NCI-H460 (cell line): ENCODE measurements around the gene LSM2. TPM values are rescaled to one million over a fixed set of nuclear protein-coding genes. Genes with fewer than 3 reads are reported as not detected.

Experiments
- DNase-seq: peaks from one replicate; pipeline ENCODE4 v3.0.0-alpha.2; 2016; ENCODE audit warnings: low read depth; ENCODE audit errors: extremely low read depth
- small RNA-seq, 2 experiments: library from RNA; depleted of rRNA; stranded (forward); fragments of <200 nt; gene quantifications; one replicate each; pipeline ENCODE3, GENCODE V24; 2014
- total RNA-seq: library from RNA; depleted of rRNA; stranded (reverse); fragments of >200 nt; shearing (Covaris generic); gene quantifications from 2 replicates; pipeline ENCODE4 v1.2.3, GENCODE V29; 2014; rRNA removed

LSM2 gene
- total RNA-seq, 1 experiment from 2014 or later: 62.6 TPM

GRCh38 chr6:31761343-31761742 is 45.4 kb downstream of the LSM2 start:
- no peak for DNase-seq

GRCh38 chr6:31760790-31761189 is 46.0 kb downstream of the LSM2 start:
- DNase-seq: no peak

GRCh38 chr6:31758281-31758680 is 48.5 kb downstream of the LSM2 start:
- DNase-seq: no peak

DNA sequence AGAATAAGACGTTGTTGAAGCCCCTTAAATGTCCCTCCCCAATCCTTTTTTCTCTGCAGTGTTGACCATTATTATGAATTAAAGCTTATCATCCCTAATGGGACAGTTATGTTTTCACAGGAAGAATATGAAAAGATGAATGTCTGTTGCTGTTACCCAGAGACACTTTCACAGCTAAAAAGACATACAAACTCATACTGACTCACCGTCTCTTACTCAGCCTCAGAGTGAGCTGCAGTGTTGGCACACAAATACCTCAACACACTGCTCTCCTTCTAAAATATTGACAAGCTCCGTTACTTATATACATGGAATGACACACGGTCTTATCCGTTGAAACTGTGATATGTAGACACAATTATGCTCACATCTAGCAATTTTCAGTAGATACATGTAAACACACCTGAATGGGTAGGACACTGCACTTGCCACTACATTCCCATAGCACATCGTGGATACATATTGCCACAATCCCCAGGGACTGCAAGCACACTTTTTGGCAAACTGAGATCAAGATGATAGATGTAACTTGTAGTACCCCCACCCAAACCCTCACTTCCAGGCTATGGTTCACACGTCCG is 53.9 kb downstream of the LSM2 start:
- no peak for DNase-seq

- no peak for DNase-seq
These were observed 56.2 kb downstream of the LSM2 start for GRCh38 chr6:31750411-31751022.

GRCh38 chr6:31749301-31750036 is 57.3 kb downstream of the LSM2 start:
- DNase-seq: no peak

Small RNAs within 50 kb of the gene (small RNA-seq; reads per million reads assigned to genes)
- gene MSH5-SAPCD1: 0 reads per million in 2 experiments
- gene RF00019: 0 reads per million in 2 experiments
- 0 to 0.06 reads per million in 2 experiments for gene RNU6-850P
- 0 reads per million in 2 experiments for gene SAPCD1
- gene SNORD48: 85.7 to 474 reads per million in 2 experiments
- 0 reads per million in 2 experiments for gene SNORD52

Other genes with a start within 250 kb of the LSM2 start
- gene LTA, start 234.7 kb downstream of the LSM2 start, total RNA-seq: not detected in 2 replicates
- not detected in 2 replicates for gene TNF, start 231.4 kb downstream of the LSM2 start, total RNA-seq
- gene LTB, start 224.5 kb downstream of the LSM2 start, total RNA-seq: not detected in 2 replicates
- gene LST1, start 220.7 kb downstream of the LSM2 start, total RNA-seq: not detected in 2 replicates
- gene NCR3, start 214.0 kb downstream of the LSM2 start, total RNA-seq: not detected in 2 replicates
- gene AIF1, start 191.7 kb downstream of the LSM2 start, total RNA-seq: not detected in 2 replicates
- 68.9 and 72.2 TPM in 2 replicates for gene PRRC2A, start 186.3 kb downstream of the LSM2 start, total RNA-seq
- gene BAG6, start 154.3 kb downstream of the LSM2 start, total RNA-seq: 113 and 133 TPM in 2 replicates
- 2.4 and 2.8 TPM in 2 replicates for gene APOM, start 151.1 kb downstream of the LSM2 start, total RNA-seq
- 10.1 and 10.9 TPM in 2 replicates for gene C6orf47, start 146.2 kb downstream of the LSM2 start, total RNA-seq
- gene GPANK1, start 142.0 kb downstream of the LSM2 start, total RNA-seq: 11.6 and 11.7 TPM in 2 replicates
- gene CSNK2B, start 140.9 kb downstream of the LSM2 start, total RNA-seq: 110 and 131 TPM in 2 replicates
- gene LY6G5B, start 137.0 kb downstream of the LSM2 start, total RNA-seq: 1.9 and 2.8 TPM in 2 replicates
- gene LY6G5C, start 125.9 kb downstream of the LSM2 start, total RNA-seq: 0.95 and 1.3 TPM in 2 replicates
- gene ABHD16A, start 103.6 kb downstream of the LSM2 start, total RNA-seq: 40.5 and 55.7 TPM in 2 replicates
- gene LY6G6F, start 100.1 kb downstream of the LSM2 start, total RNA-seq: not detected in 2 replicates
- gene LY6G6D, start 91.6 kb downstream of the LSM2 start, total RNA-seq: not detected in 2 replicates
- not detected in 2 replicates for gene LY6G6C, start 85.2 kb downstream of the LSM2 start, total RNA-seq
- gene MPIG6B, start 83.6 kb downstream of the LSM2 start, total RNA-seq: not detected in 2 replicates
- 16.4 and 19.1 TPM in 2 replicates for gene DDAH2, start 77.7 kb downstream of the LSM2 start, total RNA-seq
- 376 and 448 TPM in 2 replicates for gene CLIC1, start 70.4 kb downstream of the LSM2 start, total RNA-seq
- gene MSH5, start 67.0 kb downstream of the LSM2 start, total RNA-seq: 18.6 and 19.8 TPM in 2 replicates
- 2.8 and 4.7 TPM in 2 replicates for gene SAPCD1, start 44.3 kb downstream of the LSM2 start, total RNA-seq
- 0.47 and 0.81 TPM in 2 replicates for gene VWA7, start 29.6 kb downstream of the LSM2 start, total RNA-seq
- 42.1 and 46.7 TPM in 2 replicates for gene VARS1, start 11.2 kb downstream of the LSM2 start, total RNA-seq
- gene HSPA1L, start 8.3 kb upstream of the LSM2 start, total RNA-seq: 0.82 and 1.0 TPM in 2 replicates
- 43.3 and 46.7 TPM in 2 replicates for gene HSPA1A, start 8.6 kb upstream of the LSM2 start, total RNA-seq
- gene HSPA1B, start 20.8 kb upstream of the LSM2 start, total RNA-seq: 58.3 and 60.4 TPM in 2 replicates
- 24.6 and 25.2 TPM in 2 replicates for gene NEU1, start 55.9 kb upstream of the LSM2 start, total RNA-seq
- gene SLC44A4, start 72.0 kb upstream of the LSM2 start, total RNA-seq: 0.07 TPM in 1 of 2 replicates, not detected in the other
- gene EHMT2, start 90.7 kb upstream of the LSM2 start, total RNA-seq: 19.3 and 19.9 TPM in 2 replicates
- 1.8 and 2.8 TPM in 2 replicates for gene ZBTB12, start 95.1 kb upstream of the LSM2 start, total RNA-seq
- 0.20 and 0.69 TPM in 2 replicates for gene C2, start 120.8 kb upstream of the LSM2 start, total RNA-seq
- gene CFB, start 139.1 kb upstream of the LSM2 start, total RNA-seq: not detected in 2 replicates
- 105 and 108 TPM in 2 replicates for gene NELFE, start 152.0 kb upstream of the LSM2 start, total RNA-seq
- gene SKIC2, start 152.2 kb upstream of the LSM2 start, total RNA-seq: 22.1 and 24.1 TPM in 2 replicates
- gene DXO, start 165.2 kb upstream of the LSM2 start, total RNA-seq: 19.4 and 21.1 TPM in 2 replicates
- 0.42 and 0.81 TPM in 2 replicates for gene C4A, start 175.1 kb upstream of the LSM2 start, total RNA-seq
- gene C4B, start 207.8 kb upstream of the LSM2 start, total RNA-seq: 0.69 and 0.87 TPM in 2 replicates
- gene CYP21A2, start 231.4 kb upstream of the LSM2 start, total RNA-seq: not detected in 2 replicates